Fibroblast of the aortic adventitia (primary cell): Measurements from ENCODE around the gene RANBP17. TPM values are rescaled to one million over a fixed set of nuclear protein-coding genes. Genes with fewer than 3 reads are reported as not detected.

ENCODE experiments used
- DNase-seq: peaks from one replicate; pipeline ENCODE4 v3.0.0-alpha.2; 2010; ENCODE audit warnings: low read depth
- H3K4me3 ChIP-seq: 2 replicates; pipeline ENCODE4 v1.5.1; 2011; ENCODE audit warnings: low read depth, mild to moderate bottlenecking, control low read depth, low read length, moderate library complexity
- total RNA-seq: library from RNA; depleted of rRNA; stranded (reverse); fragments of >200 nt; gene quantifications from 2 replicates; pipeline ENCODE4 v1.2.3, GENCODE V29; 2012; ENCODE audit warnings: low replicate concordance
- TF ChIP-seq, protein P1 (sequence below): IDR thresholded peaks from 2 replicates; pipeline ENCODE4 v1.5.1; 2011; ENCODE audit warnings: mild to moderate bottlenecking, low read length, control low read depth, inconsistent platforms; ENCODE audit not compliant: insufficient read depth

Gene RANBP17
- total RNA-seq, 1 donor, result 10.6 TPM

GRCh38 chr5:171131497-171131896, 269.7 kb downstream of the RANBP17 start:
- H3K4me3 ChIP-seq, result no peak overlapping the region
- no peak for DNase-seq
- TF ChIP-seq, protein P1, sequence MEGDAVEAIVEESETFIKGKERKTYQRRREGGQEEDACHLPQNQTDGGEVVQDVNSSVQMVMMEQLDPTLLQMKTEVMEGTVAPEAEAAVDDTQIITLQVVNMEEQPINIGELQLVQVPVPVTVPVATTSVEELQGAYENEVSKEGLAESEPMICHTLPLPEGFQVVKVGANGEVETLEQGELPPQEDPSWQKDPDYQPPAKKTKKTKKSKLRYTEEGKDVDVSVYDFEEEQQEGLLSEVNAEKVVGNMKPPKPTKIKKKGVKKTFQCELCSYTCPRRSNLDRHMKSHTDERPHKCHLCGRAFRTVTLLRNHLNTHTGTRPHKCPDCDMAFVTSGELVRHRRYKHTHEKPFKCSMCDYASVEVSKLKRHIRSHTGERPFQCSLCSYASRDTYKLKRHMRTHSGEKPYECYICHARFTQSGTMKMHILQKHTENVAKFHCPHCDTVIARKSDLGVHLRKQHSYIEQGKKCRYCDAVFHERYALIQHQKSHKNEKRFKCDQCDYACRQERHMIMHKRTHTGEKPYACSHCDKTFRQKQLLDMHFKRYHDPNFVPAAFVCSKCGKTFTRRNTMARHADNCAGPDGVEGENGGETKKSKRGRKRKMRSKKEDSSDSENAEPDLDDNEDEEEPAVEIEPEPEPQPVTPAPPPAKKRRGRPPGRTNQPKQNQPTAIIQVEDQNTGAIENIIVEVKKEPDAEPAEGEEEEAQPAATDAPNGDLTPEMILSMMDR, result no peak

GRCh38 chr5:171137768-171138525, 276.1 kb downstream of the RANBP17 start:
- DNase-seq, result peak; percentile 32
- TF ChIP-seq, protein P1, result no peak
- no peak overlapping the region for H3K4me3 ChIP-seq

DNA sequence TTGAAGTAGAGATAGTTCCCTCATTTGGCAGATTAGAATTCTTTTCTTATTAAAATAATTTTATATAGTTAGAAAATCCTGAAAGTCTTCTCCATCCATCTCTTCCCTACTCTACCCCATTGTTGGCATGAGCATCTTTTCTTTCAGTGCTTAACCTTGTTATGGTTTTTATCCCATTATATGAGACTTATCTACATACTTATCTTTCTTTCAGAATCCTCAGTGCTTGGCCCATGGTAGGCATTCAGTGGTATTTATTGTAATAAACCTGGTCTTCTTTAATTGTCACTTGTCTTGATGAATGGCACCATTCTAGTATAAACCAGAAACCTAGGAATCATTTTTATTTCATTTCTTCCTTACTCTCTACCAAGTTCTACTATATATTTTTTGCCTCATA, 277.4 kb downstream of the RANBP17 start:
- TF ChIP-seq, protein P1, result no peak
- H3K4me3 ChIP-seq, result no peak overlapping the region
- DNase-seq, result no peak

GRCh38 chr5:171142617-171143016, 280.8 kb downstream of the RANBP17 start:
- no peak overlapping the region for H3K4me3 ChIP-seq
- TF ChIP-seq, protein P1, result no peak
- no peak for DNase-seq

DNA sequence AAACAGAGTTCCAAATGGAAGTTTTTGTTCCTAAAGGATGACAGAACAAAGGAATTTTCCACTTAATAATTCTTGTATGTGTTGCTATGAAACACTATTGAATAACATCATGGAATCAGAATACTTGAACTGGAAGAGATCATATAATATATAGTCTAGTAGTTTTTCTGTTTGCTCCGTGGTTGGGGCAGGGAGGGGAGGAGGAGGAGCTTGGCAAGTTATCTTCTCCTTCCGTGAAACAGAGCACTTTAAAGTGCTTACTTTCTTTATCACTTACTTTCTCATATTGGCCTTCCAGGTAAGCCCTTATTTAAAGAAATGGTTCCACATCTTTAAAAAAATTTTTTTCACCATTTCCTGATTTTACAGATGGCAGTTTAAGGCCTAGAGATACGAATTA, 281.4 kb downstream of the RANBP17 start:
- no peak for DNase-seq
- TF ChIP-seq, protein P1, result no peak
- no peak overlapping the region for H3K4me3 ChIP-seq

GRCh38 chr5:171143926-171144325, 282.1 kb downstream of the RANBP17 start:
- TF ChIP-seq, protein P1, result no peak
- H3K4me3 ChIP-seq, result no peak overlapping the region

GRCh38 chr5:171149333-171149732, 287.5 kb downstream of the RANBP17 start:
- H3K4me3 ChIP-seq, result no peak overlapping the region
- DNase-seq, result no peak
- TF ChIP-seq, protein P1, result no peak

More at GRCh38 chr5:171143926-171144325, 282.1 kb downstream of the RANBP17 start:
- no peak for DNase-seq
